Measurements from ENCODE around the gene ACTN4.

The ACTN4 gene

GRCh38 chr19:38737281-38737865 is 89.9 kb downstream of the ACTN4 start:
- Histone ChIP-seq H3K9me3 (ENCODE audit: control insufficient read depth, insufficient read depth, low read length) (no peaks in the 10 kb centered on the region), H3K27me3 (ENCODE audit: control insufficient read depth, insufficient read depth, low read length) (peaks cover 8% of the 10 kb centered on the region), H3K27ac (ENCODE audit: low read depth, low read length) (no peak overlapping the region), H3K36me3 (ENCODE audit: control insufficient read depth, insufficient read depth, low read length) (no peaks in the 10 kb centered on the region), H3K4me3 (ENCODE audit: low read depth, low read length) (no peak overlapping the region), H3K9ac (ENCODE audit: low read depth, low read length) (no peak overlapping the region), H3K4me1 (ENCODE audit: control insufficient read depth, insufficient read depth, low read length) (peaks cover 8% of the 10 kb centered on the region)

DNA sequence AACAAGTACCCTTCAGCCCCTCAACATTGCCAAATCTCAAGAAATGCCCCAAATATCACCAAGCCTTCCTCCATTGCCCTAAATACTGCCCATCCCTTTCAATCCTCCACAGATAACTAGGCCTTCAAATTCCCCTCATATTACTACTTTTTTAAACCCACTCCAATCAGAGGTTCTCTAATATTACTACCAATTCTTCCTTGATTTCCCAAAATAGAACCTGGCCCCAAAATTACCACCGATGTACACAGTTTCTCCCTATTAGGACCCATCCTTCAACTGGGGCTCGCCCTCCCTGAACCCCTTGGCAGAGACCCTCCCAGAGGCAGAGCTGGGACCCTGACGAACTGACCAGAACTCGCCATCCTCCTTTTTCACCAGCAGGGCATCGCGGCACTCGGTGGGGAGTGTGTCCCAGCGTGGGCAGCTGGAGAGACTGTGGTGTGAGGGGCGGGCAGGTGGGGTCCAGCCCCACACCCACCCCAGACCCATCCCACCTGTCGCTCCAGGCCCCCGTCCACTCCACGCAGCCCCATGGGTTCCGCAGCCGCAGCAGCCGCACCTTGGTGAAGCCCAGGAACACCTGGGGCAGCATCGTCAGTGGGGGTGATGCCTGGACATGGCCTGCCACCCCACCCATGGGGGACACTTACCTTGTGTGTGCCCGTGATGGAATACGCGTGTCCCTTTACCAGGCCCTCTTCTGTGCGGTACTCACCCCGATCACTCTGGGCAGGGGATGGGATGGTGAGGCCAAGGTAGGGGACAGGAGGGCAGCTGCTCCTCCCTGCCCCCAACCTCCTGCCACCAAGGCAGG is 90.7 kb downstream of the ACTN4 start:
- Histone ChIP-seq H3K36me3 (ENCODE audit: control insufficient read depth, insufficient read depth, low read length) (no peaks in the 10 kb centered on the region), H3K4me3 (ENCODE audit: low read depth, low read length) (no peak overlapping the region), H3K27me3 (ENCODE audit: control insufficient read depth, insufficient read depth, low read length) (peaks cover 8% of the 10 kb centered on the region), H3K4me1 (ENCODE audit: control insufficient read depth, insufficient read depth, low read length) (peaks cover 8% of the 10 kb centered on the region), H3K27ac (ENCODE audit: low read depth, low read length) (no peak overlapping the region), H3K9ac (ENCODE audit: low read depth, low read length) (no peak overlapping the region), H3K9me3 (ENCODE audit: control insufficient read depth, insufficient read depth, low read length) (no peaks in the 10 kb centered on the region)

- peaks cover 3% of the 10 kb centered on the region for H3K4me1 ChIP-seq (ENCODE audit: control insufficient read depth, insufficient read depth, low read length)
- H3K27ac ChIP-seq (ENCODE audit: low read depth, low read length) = no peak overlapping the region
- H3K9ac ChIP-seq (ENCODE audit: low read depth, low read length) = no peak overlapping the region
- no peak overlapping the region for H3K4me3 ChIP-seq (ENCODE audit: low read depth, low read length)
- peaks cover 8% of the 10 kb centered on the region for H3K27me3 ChIP-seq (ENCODE audit: control insufficient read depth, insufficient read depth, low read length)
- no peaks in the 10 kb centered on the region for H3K36me3 ChIP-seq (ENCODE audit: control insufficient read depth, insufficient read depth, low read length)
- no peaks in the 10 kb centered on the region for H3K9me3 ChIP-seq (ENCODE audit: control insufficient read depth, insufficient read depth, low read length)
Measured at GRCh38 chr19:38739440-38740256, 92.2 kb downstream of the ACTN4 start.

- no peaks in the 10 kb centered on the region for H3K4me1 ChIP-seq (ENCODE audit: control insufficient read depth, insufficient read depth, low read length)
- H3K9me3 ChIP-seq (ENCODE audit: control insufficient read depth, insufficient read depth, low read length) = no peaks in the 10 kb centered on the region
- no peak overlapping the region for H3K9ac ChIP-seq (ENCODE audit: low read depth, low read length)
- no peak overlapping the region for H3K4me3 ChIP-seq (ENCODE audit: low read depth, low read length)
- H3K27ac ChIP-seq (ENCODE audit: low read depth, low read length) = no peak overlapping the region
- no peaks in the 10 kb centered on the region for H3K36me3 ChIP-seq (ENCODE audit: control insufficient read depth, insufficient read depth, low read length)
- H3K27me3 ChIP-seq (ENCODE audit: control insufficient read depth, insufficient read depth, low read length) = peaks cover 8% of the 10 kb centered on the region
Measured at GRCh38 chr19:38740257-38740592, 92.8 kb downstream of the ACTN4 start.

- H3K4me3 ChIP-seq (ENCODE audit: low read depth, low read length) = no peak overlapping the region
- no peaks in the 10 kb centered on the region for H3K4me1 ChIP-seq (ENCODE audit: control insufficient read depth, insufficient read depth, low read length)
- no peaks in the 10 kb centered on the region for H3K9me3 ChIP-seq (ENCODE audit: control insufficient read depth, insufficient read depth, low read length)
- no peak overlapping the region for H3K27ac ChIP-seq (ENCODE audit: low read depth, low read length)
- no peaks in the 10 kb centered on the region for H3K36me3 ChIP-seq (ENCODE audit: control insufficient read depth, insufficient read depth, low read length)
- no peak overlapping the region for H3K9ac ChIP-seq (ENCODE audit: low read depth, low read length)
- H3K27me3 ChIP-seq (ENCODE audit: control insufficient read depth, insufficient read depth, low read length) = peaks cover 8% of the 10 kb centered on the region
Measured at GRCh38 chr19:38740932-38741331, 93.5 kb downstream of the ACTN4 start.

- Histone ChIP-seq H3K9me3 (ENCODE audit: control insufficient read depth, insufficient read depth, low read length) (no peaks in the 10 kb centered on the region), H3K27ac (ENCODE audit: low read depth, low read length) (no peak overlapping the region), H3K36me3 (ENCODE audit: control insufficient read depth, insufficient read depth, low read length) (no peaks in the 10 kb centered on the region)
Measured at GRCh38 chr19:38741670-38742069, 94.2 kb downstream of the ACTN4 start.

DNA sequence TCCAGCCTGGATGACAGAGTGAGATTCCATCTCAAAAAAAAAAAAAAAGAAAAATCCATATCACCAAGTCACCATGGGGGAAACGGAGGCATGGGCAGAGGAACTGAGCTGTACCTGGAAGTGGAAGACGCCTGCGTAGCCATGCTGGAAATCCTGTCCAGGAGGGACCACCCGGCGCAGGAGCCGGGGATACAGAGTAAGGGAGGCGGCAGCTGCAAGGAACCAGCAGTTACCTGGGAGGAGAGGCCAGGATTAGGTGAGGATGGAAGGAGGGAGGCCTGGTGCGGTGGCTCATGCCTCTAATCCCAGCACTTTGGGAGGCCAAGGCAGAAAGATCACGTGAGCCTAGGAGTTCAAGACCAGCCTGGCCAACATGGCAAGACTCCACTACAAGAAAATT is 94.8 kb downstream of the ACTN4 start:
- Histone ChIP-seq H3K27ac (ENCODE audit: low read depth, low read length) (no peak overlapping the region), H3K4me3 (ENCODE audit: low read depth, low read length) (no peak overlapping the region), H3K9ac (ENCODE audit: low read depth, low read length) (no peak overlapping the region), H3K27me3 (ENCODE audit: control insufficient read depth, insufficient read depth, low read length) (peaks cover 7% of the 10 kb centered on the region), H3K9me3 (ENCODE audit: control insufficient read depth, insufficient read depth, low read length) (no peaks in the 10 kb centered on the region), H3K36me3 (ENCODE audit: control insufficient read depth, insufficient read depth, low read length) (no peaks in the 10 kb centered on the region), H3K4me1 (ENCODE audit: control insufficient read depth, insufficient read depth, low read length) (no peaks in the 10 kb centered on the region)

More at GRCh38 chr19:38741670-38742069, 94.2 kb downstream of the ACTN4 start:
- H3K4me1 ChIP-seq (ENCODE audit: control insufficient read depth, insufficient read depth, low read length) = no peaks in the 10 kb centered on the region
- H3K9ac ChIP-seq (ENCODE audit: low read depth, low read length) = no peak overlapping the region
- no peak overlapping the region for H3K4me3 ChIP-seq (ENCODE audit: low read depth, low read length)
- peaks cover 8% of the 10 kb centered on the region for H3K27me3 ChIP-seq (ENCODE audit: control insufficient read depth, insufficient read depth, low read length)

DNA sequence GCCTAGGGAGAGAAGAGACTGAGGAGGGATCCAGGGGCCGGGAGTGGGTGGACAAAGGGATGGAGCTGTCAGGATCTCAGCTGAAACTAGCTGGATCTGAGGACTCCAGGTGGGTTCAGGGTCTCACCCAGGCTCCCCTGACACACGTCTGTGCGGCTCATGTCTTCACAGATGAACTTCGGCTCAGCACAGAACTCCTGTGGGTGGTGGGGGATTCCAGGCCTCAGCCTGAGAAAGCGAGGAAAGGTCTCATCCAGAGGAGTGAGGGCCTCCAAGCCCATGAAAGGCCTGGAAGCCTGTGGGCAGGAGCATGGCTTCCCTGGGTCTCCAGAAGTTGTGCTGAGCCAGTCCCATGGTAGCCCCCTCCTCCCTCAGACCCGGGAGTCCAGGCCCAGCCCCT is 95.5 kb downstream of the ACTN4 start:
- Histone ChIP-seq H3K4me1 (ENCODE audit: control insufficient read depth, insufficient read depth, low read length) (no peaks in the 10 kb centered on the region), H3K9ac (ENCODE audit: low read depth, low read length) (no peak overlapping the region), H3K36me3 (ENCODE audit: control insufficient read depth, insufficient read depth, low read length) (no peaks in the 10 kb centered on the region), H3K9me3 (ENCODE audit: control insufficient read depth, insufficient read depth, low read length) (no peaks in the 10 kb centered on the region), H3K27ac (ENCODE audit: low read depth, low read length) (no peak overlapping the region), H3K4me3 (ENCODE audit: low read depth, low read length) (no peak overlapping the region), H3K27me3 (ENCODE audit: control insufficient read depth, insufficient read depth, low read length) (peaks cover under 1% of the 10 kb centered on the region; the same call in 1 of the 2 replicates)

- Histone ChIP-seq H3K9me3 (ENCODE audit: control insufficient read depth, insufficient read depth, low read length) (no peaks in the 10 kb centered on the region), H3K36me3 (ENCODE audit: control insufficient read depth, insufficient read depth, low read length) (no peaks in the 10 kb centered on the region), H3K4me1 (ENCODE audit: control insufficient read depth, insufficient read depth, low read length) (no peaks in the 10 kb centered on the region), H3K9ac (ENCODE audit: low read depth, low read length) (no peak overlapping the region), H3K27ac (ENCODE audit: low read depth, low read length) (no peak overlapping the region), H3K4me3 (ENCODE audit: low read depth, low read length) (no peak overlapping the region), H3K27me3 (ENCODE audit: control insufficient read depth, insufficient read depth, low read length) (no peaks in the 10 kb centered on the region)
Measured at GRCh38 chr19:38743394-38744297, 96.2 kb downstream of the ACTN4 start.

DNA sequence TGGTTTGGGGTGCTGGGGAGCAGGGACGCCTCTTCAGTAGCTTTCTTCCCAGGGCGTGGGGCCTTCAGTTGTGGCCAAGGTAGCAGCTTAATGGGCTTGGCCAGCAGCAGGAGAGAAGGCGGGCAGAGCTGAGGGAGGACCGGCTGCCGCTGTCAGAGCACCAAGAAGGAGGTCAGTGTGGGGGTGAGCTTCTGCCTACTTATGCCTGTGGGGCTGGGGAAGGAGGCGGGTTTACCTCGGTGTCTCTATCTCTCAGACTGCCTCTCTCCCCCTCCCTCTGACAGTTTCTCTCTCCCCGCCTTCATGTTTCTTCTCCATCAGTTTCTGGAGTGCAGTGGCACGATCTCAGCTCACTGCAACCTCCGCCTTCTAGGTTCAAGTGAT is 96.8 kb downstream of the ACTN4 start, which contains the start of gene CAPN12:
Gene CAPN12, minus strand, starts transcription at position 177 of the 384 bp plus-strand sequence. CDS start 309 bp downstream, outside the sequence.
- Histone ChIP-seq H3K4me1 (ENCODE audit: control insufficient read depth, insufficient read depth, low read length) (no peaks in the 10 kb centered on the region), H3K27ac (ENCODE audit: low read depth, low read length) (no peak within 1 kb of the TSS), H3K27me3 (ENCODE audit: control insufficient read depth, insufficient read depth, low read length) (no peaks in the 10 kb centered on the region), H3K36me3 (ENCODE audit: control insufficient read depth, insufficient read depth, low read length) (no peaks in the 10 kb centered on the region), H3K9me3 (ENCODE audit: control insufficient read depth, insufficient read depth, low read length) (no peaks in the 10 kb centered on the region), H3K4me3 (ENCODE audit: low read depth, low read length) (no peak within 1 kb of the TSS), H3K9ac (ENCODE audit: low read depth, low read length) (no peak within 1 kb of the TSS)
